Measurements from ENCODE around the gene GRK2.

DNA sequence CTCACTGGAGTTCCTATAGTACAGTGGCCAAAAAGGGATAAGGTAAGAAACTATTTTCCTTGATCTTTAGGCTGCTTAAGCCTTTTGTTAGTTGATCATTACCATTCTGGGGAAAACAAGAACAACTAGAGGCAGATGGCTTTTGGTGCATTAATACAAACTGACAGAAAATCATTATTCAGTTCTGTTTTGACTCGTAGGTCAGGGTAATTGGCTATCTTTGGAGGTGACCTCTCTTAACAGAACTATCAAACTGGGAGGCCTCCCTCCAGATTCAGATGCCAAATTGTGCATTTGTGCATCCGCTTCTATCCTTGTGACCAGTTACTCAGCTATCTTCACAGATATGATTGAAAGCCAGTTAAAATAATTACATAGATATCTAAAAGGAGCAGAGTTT, 23.2 kb upstream of the GRK2 start:
- TF ChIP-seq, protein P1, sequence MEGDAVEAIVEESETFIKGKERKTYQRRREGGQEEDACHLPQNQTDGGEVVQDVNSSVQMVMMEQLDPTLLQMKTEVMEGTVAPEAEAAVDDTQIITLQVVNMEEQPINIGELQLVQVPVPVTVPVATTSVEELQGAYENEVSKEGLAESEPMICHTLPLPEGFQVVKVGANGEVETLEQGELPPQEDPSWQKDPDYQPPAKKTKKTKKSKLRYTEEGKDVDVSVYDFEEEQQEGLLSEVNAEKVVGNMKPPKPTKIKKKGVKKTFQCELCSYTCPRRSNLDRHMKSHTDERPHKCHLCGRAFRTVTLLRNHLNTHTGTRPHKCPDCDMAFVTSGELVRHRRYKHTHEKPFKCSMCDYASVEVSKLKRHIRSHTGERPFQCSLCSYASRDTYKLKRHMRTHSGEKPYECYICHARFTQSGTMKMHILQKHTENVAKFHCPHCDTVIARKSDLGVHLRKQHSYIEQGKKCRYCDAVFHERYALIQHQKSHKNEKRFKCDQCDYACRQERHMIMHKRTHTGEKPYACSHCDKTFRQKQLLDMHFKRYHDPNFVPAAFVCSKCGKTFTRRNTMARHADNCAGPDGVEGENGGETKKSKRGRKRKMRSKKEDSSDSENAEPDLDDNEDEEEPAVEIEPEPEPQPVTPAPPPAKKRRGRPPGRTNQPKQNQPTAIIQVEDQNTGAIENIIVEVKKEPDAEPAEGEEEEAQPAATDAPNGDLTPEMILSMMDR (conservative IDR thresholded peaks at IDR 0.05 in 1 of 2, IDR thresholded peaks at IDR 0.05 in 1 of 2; ENCODE audit: low read depth in 1 of 2, low read length in 2 of 2), result no peak
- TF ChIP-seq EZH2 (IDR thresholded peaks at IDR 0.05; ENCODE audit: low read length, missing control alignments), result no peak
